T-helper 17 cell (primary cell): ENCODE results near the gene ABCA7. TPM values are rescaled to one million over a fixed set of nuclear protein-coding genes. Genes with fewer than 3 reads are reported as not detected.

Experiments
- ATAC-seq: fragments of 150-1000 bp; cut with Tn5 transposase; 2 replicates; pipeline ENCODE4 v1.10.0; 2021; ENCODE audit warnings: mild to moderate bottlenecking, moderate library complexity
- DNase-seq, 3 donors: peaks; one replicate each; pipeline versions ENCODE4 v3.0.0 to v3.0.0-alpha.2; 2020 to 2021
- H3K9me3 ChIP-seq: one replicate; pipeline ENCODE4 v1.7.0; 2013; ENCODE audit warnings: low read length, mild to moderate bottlenecking; ENCODE audit not compliant: control insufficient read depth, poor library complexity, severe bottlenecking
- H3K27ac Mint-ChIP-seq: one replicate; pipeline ENCODE4 v1.8.0; 2022; ENCODE audit warnings: mild to moderate bottlenecking, moderate library complexity, mixed read lengths
- H3K27me3 Mint-ChIP-seq: one replicate; pipeline ENCODE4 v1.8.0; 2022; ENCODE audit warnings: mixed read lengths
- H3K36me3 Mint-ChIP-seq: one replicate; pipeline ENCODE4 v1.8.0; 2022; ENCODE audit warnings: low read depth, mixed read lengths
- H3K4me1 Mint-ChIP-seq: one replicate; pipeline ENCODE4 v1.8.0; 2022; ENCODE audit warnings: mild to moderate bottlenecking, mixed read lengths
- H3K4me3 Mint-ChIP-seq: one replicate; pipeline ENCODE4 v1.8.0; 2022; ENCODE audit warnings: mild to moderate bottlenecking, moderate library complexity, mixed read lengths
- total RNA-seq, 4 donors: library from RNA in 2 of 4; stranded (reverse) in 2 of 4; gene quantifications; one replicate each; pipeline ENCODE4 v1.2.3 and lab custom pipeline; 2022 to 2026

ABCA7 gene
- total RNA-seq, 2 donors from 2014 or later: 107 to 112 TPM

GRCh38 chr19:1041835-1042685, 2.2 kb downstream of the ABCA7 start:
- DNase-seq: no peak
- H3K4me3 Mint-ChIP-seq: peak overlapping the region; percentile 97
- no peaks in the 10 kb centered on the region for H3K27me3 Mint-ChIP-seq

GRCh38 chr19:1042689-1043511, 3.0 kb downstream of the ABCA7 start:
- Mint-ChIP-seq H3K4me3 (peak overlapping the region; percentile 65), H3K4me1 (peaks cover 23% of the 10 kb centered on the region), H3K36me3 (no peaks in the 10 kb centered on the region), H3K27me3 (no peaks in the 10 kb centered on the region), H3K27ac (peak overlapping the region; percentile 19)
- ATAC-seq (no peak), DNase-seq (no peak)
- H3K9me3 ChIP-seq: no peaks in the 10 kb centered on the region

More at GRCh38 chr19:1041835-1042685, 2.2 kb downstream of the ABCA7 start:
- H3K36me3 Mint-ChIP-seq: no peaks in the 10 kb centered on the region
- H3K27ac Mint-ChIP-seq: peak overlapping the region; percentile 97
- no peak for ATAC-seq
- H3K4me1 Mint-ChIP-seq: peaks cover 28% of the 10 kb centered on the region
- no peaks in the 10 kb centered on the region for H3K9me3 ChIP-seq

DNA sequence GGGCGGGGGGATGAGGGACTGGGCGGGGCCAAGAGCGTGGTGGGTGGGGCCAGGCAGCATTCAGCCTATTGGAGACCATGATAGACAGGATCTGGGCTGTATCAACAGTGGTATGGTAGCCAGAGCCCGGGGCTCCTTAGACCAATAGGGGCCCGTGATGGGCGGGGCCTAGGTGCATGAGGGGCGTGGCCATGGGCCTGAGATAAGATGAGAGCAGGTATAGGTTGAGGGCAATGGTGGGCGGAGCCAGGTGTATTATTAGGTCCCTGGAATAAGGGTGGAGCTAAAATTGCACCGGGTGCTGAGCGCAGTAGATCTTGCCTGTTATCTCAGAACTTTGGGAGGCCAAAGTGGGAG, 5.3 kb downstream of the ABCA7 start:
- Mint-ChIP-seq H3K27me3 (no peaks in the 10 kb centered on the region), H3K4me1 (peaks cover 8% of the 10 kb centered on the region), H3K4me3 (peak overlapping the region; percentile 22), H3K36me3 (no peaks in the 10 kb centered on the region), H3K27ac (no peak overlapping the region)
- no peaks in the 10 kb centered on the region for H3K9me3 ChIP-seq
- ATAC-seq (peak; percentile 77), DNase-seq (peak; percentile 56 to 65 (median 63))

- Mint-ChIP-seq H3K4me3 (no peak overlapping the region), H3K27me3 (no peaks in the 10 kb centered on the region), H3K27ac (no peak overlapping the region), H3K4me1 (peaks cover 5% of the 10 kb centered on the region), H3K36me3 (no peaks in the 10 kb centered on the region)
- H3K9me3 ChIP-seq: no peaks in the 10 kb centered on the region
- DNase-seq (no peak), ATAC-seq (no peak)
These were observed 6.3 kb downstream of the ABCA7 start for GRCh38 chr19:1046117-1046626.

DNA sequence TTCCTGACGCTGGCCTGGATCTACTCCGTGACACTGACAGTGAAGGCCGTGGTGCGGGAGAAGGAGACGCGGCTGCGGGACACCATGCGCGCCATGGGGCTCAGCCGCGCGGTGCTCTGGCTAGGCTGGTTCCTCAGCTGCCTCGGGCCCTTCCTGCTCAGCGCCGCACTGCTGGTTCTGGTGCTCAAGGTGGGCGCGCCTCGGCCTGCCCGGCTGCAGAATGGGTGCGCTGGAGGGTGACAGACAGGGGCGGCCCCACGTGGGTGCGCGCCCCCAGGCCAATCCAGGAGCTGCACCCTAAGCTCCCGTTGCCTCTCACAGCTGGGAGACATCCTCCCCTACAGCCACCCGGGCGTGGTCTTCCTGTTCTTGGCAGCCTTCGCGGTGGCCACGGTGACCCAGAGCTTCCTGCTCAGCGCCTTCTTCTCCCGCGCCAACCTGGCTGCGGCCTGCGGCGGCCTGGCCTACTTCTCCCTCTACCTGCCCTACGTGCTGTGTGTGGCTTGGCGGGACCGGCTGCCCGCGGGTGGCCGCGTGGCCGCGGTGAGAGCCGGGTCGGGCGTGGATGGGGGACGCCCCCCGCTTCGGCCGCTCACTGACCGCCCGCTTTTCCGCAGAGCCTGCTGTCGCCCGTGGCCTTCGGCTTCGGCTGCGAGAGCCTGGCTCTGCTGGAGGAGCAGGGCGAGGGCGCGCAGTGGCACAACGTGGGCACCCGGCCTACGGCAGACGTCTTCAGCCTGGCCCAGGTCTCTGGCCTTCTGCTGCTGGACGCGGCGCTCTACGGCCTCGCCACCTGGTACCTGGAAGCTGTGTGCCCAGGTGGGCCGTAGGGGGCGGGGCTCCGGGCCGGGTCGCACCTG, 7.2 kb downstream of the ABCA7 start:
- no peak overlapping the region for H3K27ac Mint-ChIP-seq
- ATAC-seq (peak; percentile 35), DNase-seq (no peak)
- H3K27me3 Mint-ChIP-seq: no peaks in the 10 kb centered on the region
- no peaks in the 10 kb centered on the region for H3K9me3 ChIP-seq
- no peaks in the 10 kb centered on the region for H3K36me3 Mint-ChIP-seq
- no peak overlapping the region for H3K4me3 Mint-ChIP-seq
- H3K4me1 Mint-ChIP-seq: peaks cover 8% of the 10 kb centered on the region

DNA sequence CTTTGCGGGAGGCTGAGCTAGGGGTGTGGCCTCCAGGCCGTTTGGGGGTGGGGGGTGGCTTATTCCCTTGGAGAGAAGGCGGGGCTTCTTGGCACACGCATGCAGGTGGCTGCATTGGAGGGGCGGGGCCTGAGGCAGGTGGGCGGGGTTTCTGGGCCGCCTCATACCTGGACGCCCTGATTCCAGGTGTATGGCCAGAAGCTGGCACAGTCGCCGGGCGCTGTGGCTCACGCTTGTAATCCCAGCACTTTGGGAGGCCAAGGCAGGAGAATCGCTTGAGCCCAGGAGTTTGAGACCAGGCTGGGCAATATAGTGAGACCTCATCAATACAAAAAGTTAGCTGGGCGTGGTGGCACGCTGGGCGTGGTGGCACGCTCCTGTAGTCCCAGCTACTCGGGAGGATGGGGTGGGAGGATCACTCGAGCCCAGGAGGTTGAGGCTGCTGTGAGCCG, 7.8 kb downstream of the ABCA7 start:
- no peak for ATAC-seq
- H3K4me3 Mint-ChIP-seq: no peak overlapping the region
- peaks cover 10% of the 10 kb centered on the region for H3K4me1 Mint-ChIP-seq
- H3K36me3 Mint-ChIP-seq: no peaks in the 10 kb centered on the region
- no peaks in the 10 kb centered on the region for H3K27me3 Mint-ChIP-seq
- H3K27ac Mint-ChIP-seq: no peak overlapping the region
- H3K9me3 ChIP-seq: no peaks in the 10 kb centered on the region
- no peak for DNase-seq

GRCh38 chr19:1049106-1049505, 9.2 kb downstream of the ABCA7 start:
- Mint-ChIP-seq H3K4me3 (no peak overlapping the region), H3K36me3 (no peaks in the 10 kb centered on the region), H3K4me1 (peaks cover 10% of the 10 kb centered on the region), H3K27ac (no peak overlapping the region), H3K27me3 (no peaks in the 10 kb centered on the region)
- no peak for DNase-seq
- H3K9me3 ChIP-seq: no peaks in the 10 kb centered on the region
- ATAC-seq: no peak

DNA sequence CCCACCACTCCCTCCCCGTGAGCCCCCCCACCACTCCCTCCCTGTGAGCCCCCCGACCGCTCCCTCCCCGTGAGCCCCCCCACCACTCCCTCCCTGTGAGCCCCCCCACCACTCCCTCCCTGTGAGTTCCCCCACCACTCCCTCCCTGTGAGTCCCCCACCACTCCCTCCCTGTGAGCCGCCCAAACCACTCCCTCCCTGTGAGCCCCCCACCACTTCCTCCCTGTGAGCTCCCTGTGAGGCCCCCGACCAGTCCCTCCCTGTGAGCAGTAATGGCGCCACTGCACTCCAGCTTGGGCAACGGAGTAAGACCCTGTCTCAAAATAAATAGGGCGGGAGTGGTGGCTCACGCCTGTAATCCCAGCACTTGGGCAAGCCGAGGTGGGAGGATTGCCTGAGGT, 9.9 kb downstream of the ABCA7 start:
- H3K27ac Mint-ChIP-seq: no peak overlapping the region
- no peak for DNase-seq
- H3K4me3 Mint-ChIP-seq: no peak overlapping the region

GRCh38 chr19:1050989-1051788, 11.3 kb downstream of the ABCA7 start:
- Mint-ChIP-seq H3K27ac (no peak overlapping the region), H3K4me3 (no peak overlapping the region), H3K27me3 (no peaks in the 10 kb centered on the region), H3K36me3 (no peaks in the 10 kb centered on the region), H3K4me1 (peaks cover 8% of the 10 kb centered on the region)
- ATAC-seq (no peak), DNase-seq (no peak)
- no peaks in the 10 kb centered on the region for H3K9me3 ChIP-seq

More for the DNA sequence above, 9.9 kb downstream of the ABCA7 start:
- H3K9me3 ChIP-seq: no peaks in the 10 kb centered on the region
- peaks cover 10% of the 10 kb centered on the region for H3K4me1 Mint-ChIP-seq
- no peak for ATAC-seq
- H3K36me3 Mint-ChIP-seq: no peaks in the 10 kb centered on the region
- H3K27me3 Mint-ChIP-seq: no peaks in the 10 kb centered on the region

DNA sequence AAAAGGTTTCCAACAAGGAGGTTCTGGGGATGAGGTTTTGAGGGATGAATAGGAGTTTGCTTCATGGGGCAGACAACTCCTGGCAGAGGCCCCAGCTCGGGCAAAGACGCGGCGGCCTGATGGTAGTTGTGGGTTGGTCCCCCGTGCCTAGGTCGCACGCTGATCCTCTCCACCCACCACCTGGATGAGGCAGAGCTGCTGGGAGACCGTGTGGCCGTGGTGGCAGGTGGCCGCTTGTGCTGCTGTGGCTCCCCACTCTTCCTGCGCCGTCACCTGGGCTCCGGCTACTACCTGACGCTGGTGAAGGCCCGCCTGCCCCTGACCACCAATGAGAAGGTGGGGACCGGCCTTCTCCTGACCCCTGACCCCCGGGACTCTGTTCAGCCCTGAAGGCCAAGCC, 11.9 kb downstream of the ABCA7 start:
- no peak for DNase-seq
- no peaks in the 10 kb centered on the region for H3K9me3 ChIP-seq
- H3K27me3 Mint-ChIP-seq: no peaks in the 10 kb centered on the region
- ATAC-seq: no peak
- H3K4me3 Mint-ChIP-seq: no peak overlapping the region
- H3K27ac Mint-ChIP-seq: no peak overlapping the region
- H3K36me3 Mint-ChIP-seq: no peaks in the 10 kb centered on the region
- H3K4me1 Mint-ChIP-seq: peaks cover 12% of the 10 kb centered on the region

DNA sequence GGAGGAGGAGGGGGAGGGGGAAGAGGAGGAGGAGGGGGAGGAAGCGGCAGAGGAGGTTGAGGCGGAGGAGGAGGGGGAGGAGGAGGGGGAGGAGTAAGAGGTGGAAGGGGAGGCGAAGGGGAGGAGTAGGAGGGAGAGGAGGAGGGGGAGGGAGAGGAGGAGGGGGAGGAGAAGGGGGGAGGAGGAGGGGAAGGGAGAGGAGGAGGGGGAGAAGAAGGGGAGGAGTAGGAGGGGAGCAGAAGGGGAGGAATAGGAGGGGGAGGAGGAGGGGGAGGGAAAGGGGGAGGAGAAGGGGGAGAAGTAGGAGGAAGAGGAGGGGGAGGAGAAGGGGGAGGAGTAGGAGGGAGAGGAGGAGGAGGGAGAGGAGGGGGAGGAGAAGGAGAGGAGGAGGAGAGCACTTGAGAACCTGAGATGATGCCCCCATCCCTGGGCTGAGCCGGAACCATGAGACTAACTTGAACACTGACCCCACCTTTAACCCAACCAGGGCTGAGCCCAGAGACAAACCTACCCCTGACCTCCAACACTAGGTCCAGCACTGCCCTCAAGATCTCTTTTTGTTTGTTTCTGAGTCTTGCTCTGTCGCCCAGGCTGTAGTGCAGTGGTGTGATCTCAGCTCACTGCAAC, 12.6 kb downstream of the ABCA7 start:
- no peak overlapping the region for H3K27ac Mint-ChIP-seq
- H3K36me3 Mint-ChIP-seq: no peaks in the 10 kb centered on the region
- no peak for ATAC-seq
- peaks cover 18% of the 10 kb centered on the region for H3K4me1 Mint-ChIP-seq
- H3K27me3 Mint-ChIP-seq: no peaks in the 10 kb centered on the region
- peak overlapping the region; percentile 36 for H3K4me3 Mint-ChIP-seq
- DNase-seq: no peak
- no peaks in the 10 kb centered on the region for H3K9me3 ChIP-seq
